Adrenal gland (tissue), 12 donors: ENCODE data around the gene NRXN2. TPM values are rescaled to one million over a fixed set of nuclear protein-coding genes. Genes with fewer than 3 reads are reported as not detected.
A peak's percentile ranks its signal among the peaks of the same experiment; 100 is the strongest.

Experiments
- DNase-seq, 7 donors: peaks; one replicate each; pipeline ENCODE4 v3.0.0-alpha.2; 2019 to 2020
- H3K27ac ChIP-seq, 5 donors: fragments of 200-600 bp; sonication (generic) in 4 of 5; 1 replicate in 3 of 5; 2 replicates in 2 of 5; pipeline versions ENCODE4 v1.5.1 to v1.8.0; 2016 to 2020; ENCODE audit warnings: mild to moderate bottlenecking in 1 of 5
- H3K27me3 ChIP-seq: fragments of 200-600 bp; 2 replicates; pipeline ENCODE4 v1.8.0; 2021
- H3K36me3 ChIP-seq, 2 donors: fragments of 200-600 bp; replicated peaks in 1 of 2; 1 replicate in 1 of 2; 2 replicates in 1 of 2; pipeline versions ENCODE4 v1.5.1 to v1.8.0; 2018 to 2022
- H3K4me1 ChIP-seq, 2 donors: fragments of 200-600 bp; replicated peaks in 1 of 2; 1 replicate in 1 of 2; 2 replicates in 1 of 2; pipeline versions ENCODE4 v1.5.1 to v1.8.0; 2018 to 2021
- H3K4me3 ChIP-seq, 4 donors: fragments of 200-600 bp; sonication (generic) in 3 of 4; one replicate each; pipeline ENCODE4 v1.5.1; 2016 to 2018
- H3K9me3 ChIP-seq, 3 donors: fragments of 200-600 bp; sonication (generic) in 1 of 3; replicated peaks in 1 of 3; 1 replicate in 2 of 3; 2 replicates in 1 of 3; pipeline versions ENCODE4 v1.5.1 to v1.8.0; 2016 to 2021
- POLR2A ChIP-seq, 2 donors: fragments of 450-650 bp; IDR thresholded peaks; one replicate each; pipeline ENCODE4 v1.6.1; 2017; ENCODE audit warnings: antibody characterized with exemption in 2 of 2, mild to moderate bottlenecking in 2 of 2, moderate library complexity in 1 of 2
- WGBS, 4 donors: extraction: QIAGEN DNeasy Blood & Tissue Kit in 2 of 4; methylation state at CpG; one replicate each; pipeline versions ENCODE4 v1.1.5 to v1.1.7; 2013 to 2017; 5-methylcytosine and 5-hydroxymethylcytosine counted together
- intact Hi-C, 2 donors: fragments of 100-400 bp; cut with DNase I; formaldehyde crosslinking; loops; one replicate each; pipeline versions ENCODE4 v1.14.1 to v1.15.0; 2022 to 2023
- polyA plus RNA-seq, 3 donors: library from polyadenylated mRNA; stranded (reverse); fragments of 200-250 nt in 2 of 3; fragments of 350-450 nt in 1 of 3; fragmentation: Illumina TruSeq in 1 of 3; extraction: RNeasy Lipid Tissue Mini Kit (QIAGEN cat#74804) in 1 of 3; gene quantifications; one replicate each; pipeline ENCODE4 v1.2.3, GENCODE V29; 2013 to 2014
- total RNA-seq, 9 donors: library from RNA; depleted of rRNA in 4 of 9; stranded (reverse); fragments of >200 nt in 4 of 9; fragments of 120-200 nt in 1 of 9; fragmentation: NEBNext Ultra II Directional in 1 of 9; extraction: Animal tissue kit (Norgen Biotek cat#: 25700) in 1 of 9; gene quantifications; one replicate each; pipeline versions ENCODE4 v1.1.0 to v1.2.4, GENCODE V29; 2013 to 2023
- TF ChIP-seq, protein P1 (sequence below), 6 experiments: fragments of 450-650 bp in 4 of 6; fragments of 200-600 bp in 2 of 6; sonication (generic) in 1 of 6; IDR thresholded peaks; 1 replicate in 5 of 6; 2 replicates in 1 of 6; pipeline versions ENCODE4 v1.5.1 to v1.8.0; 2016 to 2021; ENCODE audit warnings: antibody characterized with exemption in 6 of 6, mild to moderate bottlenecking in 2 of 6, moderate library complexity in 1 of 6
- donor health status: healthy with polysubstance abuse.
- donor health status: Bipolar disorder and iron deficiency.
- donor health status: DM: yes; HTN: yes; CAD: no.
- donor health status: DM: no; HTN: no; CAD: no.
- donor health status: DM: no; HTN: no; CAD: no.
- donor health status: DM: yes; HTN: yes; CAD: no.

The NRXN2 gene
- total and polyA plus RNA-seq, 12 donors, result 1.7 to 17.1 (median 4.9) TPM

DNA sequence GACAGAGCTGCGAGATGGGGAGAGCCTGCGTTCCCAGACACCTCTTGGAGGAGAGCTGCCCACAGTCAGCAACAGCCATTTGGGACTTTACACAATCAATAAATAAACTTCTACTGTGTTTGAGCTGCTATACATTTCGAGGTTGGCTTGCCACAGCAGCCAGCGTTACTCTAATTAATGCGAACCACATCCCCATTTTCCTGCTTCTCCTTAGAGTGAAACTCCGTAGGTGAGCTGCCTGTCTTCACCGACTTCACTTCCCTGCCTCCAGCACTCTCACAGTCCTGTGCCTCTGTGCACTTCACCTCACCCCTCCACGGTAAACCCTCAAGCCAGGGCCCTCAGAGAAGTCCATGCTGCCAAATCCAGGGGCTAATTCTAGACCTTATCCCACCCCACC, 137.8 kb downstream of the NRXN2 start:
- no peak overlapping the region for H3K4me3 ChIP-seq
- intact Hi-C loops, result no loop called here
- H3K27ac ChIP-seq, result no peak overlapping the region
- TF ChIP-seq POLR2A (IDR thresholded peaks at IDR 0.05), result no peak
- no peak for DNase-seq
- no peaks in the 10 kb centered on the region for H3K4me1 ChIP-seq
- WGBS, 4 donors, result 73 to 80% (median 76%) methylated on average over 8 of the region's 8 CpGs
- no peaks in the 10 kb centered on the region for H3K27me3 ChIP-seq
- H3K36me3 ChIP-seq, result no peaks in the 10 kb centered on the region
- H3K9me3 ChIP-seq, result no peaks in the 10 kb centered on the region

DNA sequence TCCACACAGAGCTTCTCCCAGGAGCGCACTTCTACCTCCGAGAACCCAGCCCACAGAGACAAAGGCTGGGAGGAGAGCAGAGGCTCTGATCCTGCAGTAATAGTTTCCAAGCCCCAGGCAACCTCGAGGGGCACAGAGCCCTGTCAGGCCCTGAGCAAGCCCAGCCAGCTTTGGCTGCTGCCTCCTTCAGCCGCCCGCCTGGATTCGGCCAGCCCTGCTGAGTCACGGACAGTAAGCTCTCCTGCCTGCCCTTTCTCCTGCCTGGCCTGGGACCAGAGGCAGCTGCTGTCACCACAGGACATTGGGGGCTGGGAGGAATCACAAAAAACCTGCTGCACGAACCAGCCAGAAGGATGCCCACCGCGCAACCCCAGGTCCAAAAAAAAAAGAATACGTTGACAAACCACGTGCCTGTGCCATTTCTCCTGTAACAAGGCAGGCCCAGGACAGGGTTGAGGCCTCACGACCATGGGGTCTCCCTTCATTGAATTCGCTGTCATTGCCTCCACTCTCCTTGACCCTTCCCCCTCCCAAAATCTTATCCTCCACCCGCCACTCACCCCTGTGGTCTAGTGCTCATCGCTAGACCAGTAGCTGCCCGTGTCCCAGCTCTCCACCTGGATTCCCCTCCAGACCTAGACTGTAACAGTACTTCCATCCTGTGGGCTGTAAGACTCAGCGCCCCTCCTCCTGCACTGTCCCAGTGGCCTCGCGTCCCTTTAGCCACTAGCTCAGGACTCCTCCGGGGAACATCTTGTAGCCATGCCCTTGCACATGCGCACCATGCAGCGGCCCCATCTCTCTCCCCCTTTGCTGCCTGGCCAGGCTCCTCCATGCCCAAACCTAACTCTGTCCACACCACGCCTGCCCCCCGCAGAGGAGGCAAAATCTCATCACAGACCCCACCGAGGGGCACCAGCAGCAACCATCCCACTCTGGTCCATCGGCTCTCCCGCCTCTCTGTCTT, 139.4 kb downstream of the NRXN2 start:
- WGBS, 4 donors, result 76 to 86% (median 82%) methylated on average over 22 to 28 of the region's 28 CpGs
- TF ChIP-seq, protein P1, sequence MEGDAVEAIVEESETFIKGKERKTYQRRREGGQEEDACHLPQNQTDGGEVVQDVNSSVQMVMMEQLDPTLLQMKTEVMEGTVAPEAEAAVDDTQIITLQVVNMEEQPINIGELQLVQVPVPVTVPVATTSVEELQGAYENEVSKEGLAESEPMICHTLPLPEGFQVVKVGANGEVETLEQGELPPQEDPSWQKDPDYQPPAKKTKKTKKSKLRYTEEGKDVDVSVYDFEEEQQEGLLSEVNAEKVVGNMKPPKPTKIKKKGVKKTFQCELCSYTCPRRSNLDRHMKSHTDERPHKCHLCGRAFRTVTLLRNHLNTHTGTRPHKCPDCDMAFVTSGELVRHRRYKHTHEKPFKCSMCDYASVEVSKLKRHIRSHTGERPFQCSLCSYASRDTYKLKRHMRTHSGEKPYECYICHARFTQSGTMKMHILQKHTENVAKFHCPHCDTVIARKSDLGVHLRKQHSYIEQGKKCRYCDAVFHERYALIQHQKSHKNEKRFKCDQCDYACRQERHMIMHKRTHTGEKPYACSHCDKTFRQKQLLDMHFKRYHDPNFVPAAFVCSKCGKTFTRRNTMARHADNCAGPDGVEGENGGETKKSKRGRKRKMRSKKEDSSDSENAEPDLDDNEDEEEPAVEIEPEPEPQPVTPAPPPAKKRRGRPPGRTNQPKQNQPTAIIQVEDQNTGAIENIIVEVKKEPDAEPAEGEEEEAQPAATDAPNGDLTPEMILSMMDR (IDR thresholded peaks at IDR 0.05), result no peak
- no peak for TF ChIP-seq POLR2A (IDR thresholded peaks at IDR 0.05)
- Histone ChIP-seq H3K27ac (no peak overlapping the region), H3K9me3 (no peaks in the 10 kb centered on the region), H3K27me3 (no peaks in the 10 kb centered on the region), H3K4me1 (no peaks in the 10 kb centered on the region), H3K36me3 (no peaks in the 10 kb centered on the region), H3K4me3 (no peak overlapping the region)
- peak in 1 of 7 donors; percentile 35 for DNase-seq
- intact Hi-C loops, result no loop called here

DNA sequence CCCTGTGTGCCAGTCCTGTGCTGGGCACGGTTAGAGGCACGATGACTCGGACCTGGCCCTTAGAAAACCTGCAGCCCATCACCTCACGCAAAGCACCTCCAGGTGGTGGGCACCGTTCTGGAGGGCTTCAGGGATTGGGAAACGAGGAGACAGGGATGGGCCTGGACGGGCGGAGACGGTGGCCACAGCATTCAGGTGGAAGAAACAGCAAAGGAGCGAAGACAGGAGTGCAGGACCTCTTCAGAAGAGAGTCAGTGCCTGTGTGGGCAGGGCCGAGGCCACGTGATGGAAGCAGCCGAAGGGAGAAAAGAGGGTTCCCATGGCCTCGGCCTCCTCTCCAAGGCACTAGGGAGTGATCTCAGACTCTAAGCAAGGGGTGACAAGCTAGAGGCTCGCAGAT, 140.1 kb downstream of the NRXN2 start:
- Histone ChIP-seq H3K27ac (no peak overlapping the region), H3K9me3 (no peaks in the 10 kb centered on the region), H3K27me3 (no peaks in the 10 kb centered on the region), H3K4me1 (no peaks in the 10 kb centered on the region), H3K36me3 (no peaks in the 10 kb centered on the region), H3K4me3 (no peak overlapping the region)
- intact Hi-C loops, result no loop called here
- no peak for DNase-seq
- TF ChIP-seq, protein P1 (IDR thresholded peaks at IDR 0.05), result no peak
- no peak for TF ChIP-seq POLR2A (IDR thresholded peaks at IDR 0.05)
- WGBS, 4 donors, result 87 to 93% (median 90%) methylated on average over 15 of the region's 15 CpGs

DNA sequence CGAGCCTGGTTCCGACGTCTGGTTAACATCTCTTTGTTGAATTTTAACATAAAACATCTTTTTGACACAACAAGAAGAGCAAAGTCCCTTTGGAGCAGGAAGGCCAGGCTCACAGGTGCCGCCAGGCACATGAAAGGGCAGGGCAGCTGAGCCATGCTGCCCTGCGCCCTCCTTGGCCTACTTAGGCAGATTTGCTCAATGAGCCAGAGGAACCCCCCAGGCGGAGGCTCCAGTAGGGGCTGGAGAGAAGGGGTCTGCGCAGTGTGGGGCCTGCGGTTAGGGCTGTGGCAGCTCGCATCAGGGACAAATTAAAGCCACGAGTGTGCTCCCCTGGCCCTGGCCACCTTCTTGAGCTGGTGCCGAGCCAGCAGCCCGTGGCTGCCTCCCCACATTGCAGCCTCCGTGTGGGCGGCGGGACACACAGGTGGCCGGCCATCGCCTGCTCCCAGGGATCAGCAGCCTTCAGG, 141.9 kb downstream of the NRXN2 start:
- Histone ChIP-seq H3K9me3 (no peaks in the 10 kb centered on the region), H3K4me1 (no peaks in the 10 kb centered on the region), H3K27me3 (no peaks in the 10 kb centered on the region), H3K36me3 (no peaks in the 10 kb centered on the region), H3K4me3 (no peak overlapping the region), H3K27ac (no peak overlapping the region)
- WGBS, 4 donors, result 89 to 94% (median 92%) methylated on average over 7 to 17 of the region's 17 CpGs
- TF ChIP-seq POLR2A (IDR thresholded peaks at IDR 0.05), result no peak
- TF ChIP-seq, protein P1 (IDR thresholded peaks at IDR 0.05), result no peak
- DNase-seq, result no peak
- intact Hi-C loops, result no loop called here
